Hypothalamus (tissue), 51 donors: ENCODE data around the gene CHRNA4.

ENCODE experiments used
- DNase-seq, 51 donors: peaks; one replicate each; lab custom pipeline; 2025; lab: John Stamatoyannopoulos, UW

Gene CHRNA4

DNA sequence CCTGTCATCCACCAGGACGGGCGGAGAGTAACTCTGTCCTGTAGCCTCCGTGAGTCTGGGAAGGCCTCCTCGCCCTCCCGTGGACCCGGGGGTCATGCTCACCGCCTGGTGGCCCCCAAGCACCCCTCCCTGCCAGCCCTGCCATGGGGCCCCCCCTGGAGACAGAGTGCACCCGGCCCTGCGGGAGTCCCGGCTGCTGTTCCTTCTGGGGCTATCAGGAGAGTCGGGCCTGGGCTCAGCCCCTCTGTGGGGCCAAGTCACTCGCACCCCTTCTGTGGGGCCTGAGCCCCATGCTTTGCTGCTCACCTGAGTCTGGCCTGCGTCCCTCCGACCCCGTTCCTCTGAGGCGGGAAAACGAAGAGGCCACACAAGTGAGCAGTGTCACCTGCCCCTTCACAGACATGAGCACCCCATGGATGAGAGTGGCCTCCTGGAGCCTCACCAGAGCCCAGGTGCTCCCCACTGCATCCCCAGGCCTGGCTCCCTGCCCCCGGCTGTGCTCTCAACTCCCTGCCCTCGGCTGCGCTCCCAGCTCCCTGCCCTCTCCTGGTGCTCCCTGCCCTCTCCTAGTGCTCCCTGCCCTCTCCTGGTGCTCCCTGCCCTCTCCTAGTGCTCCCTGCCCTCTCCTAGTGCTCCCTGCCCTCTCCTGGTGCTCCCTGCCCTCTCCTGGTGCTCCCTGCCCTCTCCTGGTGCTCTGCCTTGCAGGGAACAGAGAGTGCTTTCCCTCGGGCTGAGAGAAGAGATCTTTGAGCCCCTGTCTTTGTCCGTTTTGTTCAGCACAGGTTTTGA is 4.6 kb upstream of the CHRNA4 start:
- no peak for DNase-seq

DNA sequence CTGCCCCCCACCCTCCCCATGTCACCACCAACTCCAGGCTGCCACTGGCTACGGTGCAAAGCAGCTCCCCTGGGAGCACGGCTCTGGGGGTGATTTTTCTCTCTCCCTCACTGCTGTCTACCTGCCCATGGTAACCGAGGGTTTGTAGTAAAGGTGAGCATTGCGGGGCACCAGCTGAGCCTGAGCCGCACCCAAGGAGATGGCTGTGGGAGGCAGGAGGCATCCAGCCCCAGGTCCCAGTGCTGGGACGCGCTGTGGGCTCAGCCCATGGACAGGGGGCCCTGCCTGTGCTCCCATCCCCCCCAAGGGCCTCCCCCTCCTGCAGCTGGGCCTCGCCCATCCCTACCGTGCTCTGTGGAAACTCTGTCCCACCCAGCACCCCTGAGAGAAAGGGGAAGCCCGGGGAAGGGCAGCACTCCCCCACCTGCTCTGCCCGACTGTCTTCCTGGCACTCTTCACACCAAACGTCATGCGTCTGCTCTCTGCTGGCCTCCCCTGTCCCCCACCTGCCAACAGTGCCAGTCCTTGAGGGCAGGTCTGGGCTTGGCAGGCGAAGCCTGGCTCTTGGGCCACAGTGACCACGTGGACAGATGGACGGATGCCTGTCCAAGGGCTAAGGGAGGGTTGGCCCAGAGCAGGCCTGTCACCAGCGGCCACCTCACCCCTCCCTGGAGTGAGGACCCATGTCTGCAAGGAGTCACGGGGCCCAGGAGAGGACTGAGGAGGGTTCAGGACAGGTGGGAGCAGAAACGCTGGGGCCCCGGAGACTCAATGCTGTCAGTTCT is 3.8 kb upstream of the CHRNA4 start:
- peak in 1 of 51 donors; percentile 24 for DNase-seq

DNA sequence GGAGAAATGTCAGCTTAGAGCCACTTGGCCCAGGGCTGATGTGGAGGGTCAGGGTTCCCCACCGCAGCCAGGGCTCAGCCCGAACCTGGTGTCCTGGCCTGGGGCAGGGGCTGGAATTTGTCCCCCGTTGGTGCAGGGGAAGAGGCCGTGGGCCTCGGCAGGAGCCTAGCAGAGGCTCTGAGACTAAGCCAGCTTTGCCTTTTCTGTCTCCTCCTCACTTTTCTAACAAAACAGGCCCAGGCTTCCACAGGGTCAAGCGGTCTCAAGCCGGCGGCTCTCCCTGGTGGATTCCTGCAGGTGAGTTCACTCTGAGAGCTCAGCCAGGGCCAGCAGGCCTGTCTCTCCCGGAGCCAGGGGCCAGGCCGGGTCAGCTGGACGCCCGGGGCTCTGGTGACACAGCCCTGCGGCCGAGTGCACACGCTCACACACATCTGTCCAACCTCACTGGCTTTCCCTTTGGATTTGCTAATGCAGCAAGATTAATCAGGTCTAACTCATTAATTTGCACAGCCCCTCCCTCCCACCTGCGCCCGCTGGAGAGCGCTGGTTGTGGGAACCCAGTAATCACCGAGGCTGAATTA is 2.9 kb upstream of the CHRNA4 start:
- DNase-seq = no peak

DNA sequence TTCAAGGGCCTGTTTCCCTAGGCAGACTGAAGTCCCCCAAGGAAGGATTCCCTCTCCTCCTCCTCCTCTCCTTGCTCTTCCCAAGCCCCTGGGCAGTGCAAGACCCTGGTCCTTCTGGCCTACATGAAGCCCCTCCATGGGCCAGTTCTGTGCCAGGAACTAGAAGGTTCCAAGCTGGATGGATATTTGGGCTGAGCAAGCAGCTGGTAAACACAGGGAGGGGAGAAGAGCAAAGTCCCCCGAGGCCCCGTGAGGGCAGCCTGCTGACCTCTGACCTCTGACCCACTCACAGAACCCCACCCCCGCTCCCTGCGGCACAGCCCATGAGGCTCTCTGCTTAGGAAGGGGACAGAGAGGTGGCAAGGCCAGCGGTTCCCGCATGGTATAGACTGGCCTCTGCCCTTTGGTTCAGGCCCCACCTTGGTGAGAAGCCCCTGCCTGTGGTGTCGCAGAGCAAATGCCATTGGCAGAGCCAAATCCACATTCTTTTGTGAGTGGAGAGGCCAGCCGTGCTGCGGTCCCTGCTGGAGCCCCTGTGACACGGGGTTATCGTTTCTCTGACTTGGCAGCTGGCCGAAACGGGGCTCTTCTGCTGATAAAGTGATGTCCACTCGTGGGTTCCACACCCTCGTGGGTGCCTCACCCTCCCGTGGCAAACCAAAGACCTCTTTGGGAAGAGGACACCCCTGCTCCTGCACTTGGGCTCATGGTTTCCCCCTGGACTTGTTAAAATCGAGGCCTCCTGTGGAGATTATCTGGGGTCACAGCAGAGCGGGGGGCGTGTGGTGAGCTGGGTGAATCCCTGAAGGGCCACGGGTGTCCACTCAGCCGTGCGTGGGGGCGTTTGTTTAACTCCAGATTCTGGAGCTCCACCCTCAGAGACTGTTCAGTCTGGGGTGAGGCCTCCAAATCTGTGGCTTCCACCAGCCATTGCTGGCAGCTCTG is 2.1 kb upstream of the CHRNA4 start:
- DNase-seq = no peak

DNA sequence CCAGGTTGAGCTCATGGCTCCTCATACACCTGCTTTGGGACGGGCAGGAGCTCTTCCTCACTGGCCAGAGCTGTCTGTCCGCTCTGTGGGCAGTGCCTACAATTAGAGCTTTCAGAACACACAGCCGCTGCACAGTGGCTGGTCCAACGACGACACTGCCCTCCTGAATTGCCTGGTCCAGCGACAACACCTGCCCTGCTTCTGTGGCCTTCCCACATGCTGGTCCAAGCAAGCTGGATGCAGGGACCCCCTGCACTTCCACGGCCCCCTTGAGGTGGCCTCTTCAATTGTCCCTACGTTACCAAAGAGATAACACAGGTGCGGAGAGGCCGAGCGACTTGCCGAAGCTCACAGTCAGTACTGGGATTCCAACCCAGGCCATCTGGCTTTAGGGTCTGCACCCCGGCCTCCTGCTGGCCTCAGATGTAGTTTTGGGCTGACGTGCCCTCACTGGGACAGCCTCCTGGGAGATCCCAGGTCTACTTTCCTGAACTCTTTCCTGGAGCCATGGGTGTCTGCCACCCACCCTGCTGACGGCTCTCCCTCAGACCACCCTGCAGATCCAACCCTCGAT is 1.4 kb upstream of the CHRNA4 start:
- DNase-seq = no peak

DNA sequence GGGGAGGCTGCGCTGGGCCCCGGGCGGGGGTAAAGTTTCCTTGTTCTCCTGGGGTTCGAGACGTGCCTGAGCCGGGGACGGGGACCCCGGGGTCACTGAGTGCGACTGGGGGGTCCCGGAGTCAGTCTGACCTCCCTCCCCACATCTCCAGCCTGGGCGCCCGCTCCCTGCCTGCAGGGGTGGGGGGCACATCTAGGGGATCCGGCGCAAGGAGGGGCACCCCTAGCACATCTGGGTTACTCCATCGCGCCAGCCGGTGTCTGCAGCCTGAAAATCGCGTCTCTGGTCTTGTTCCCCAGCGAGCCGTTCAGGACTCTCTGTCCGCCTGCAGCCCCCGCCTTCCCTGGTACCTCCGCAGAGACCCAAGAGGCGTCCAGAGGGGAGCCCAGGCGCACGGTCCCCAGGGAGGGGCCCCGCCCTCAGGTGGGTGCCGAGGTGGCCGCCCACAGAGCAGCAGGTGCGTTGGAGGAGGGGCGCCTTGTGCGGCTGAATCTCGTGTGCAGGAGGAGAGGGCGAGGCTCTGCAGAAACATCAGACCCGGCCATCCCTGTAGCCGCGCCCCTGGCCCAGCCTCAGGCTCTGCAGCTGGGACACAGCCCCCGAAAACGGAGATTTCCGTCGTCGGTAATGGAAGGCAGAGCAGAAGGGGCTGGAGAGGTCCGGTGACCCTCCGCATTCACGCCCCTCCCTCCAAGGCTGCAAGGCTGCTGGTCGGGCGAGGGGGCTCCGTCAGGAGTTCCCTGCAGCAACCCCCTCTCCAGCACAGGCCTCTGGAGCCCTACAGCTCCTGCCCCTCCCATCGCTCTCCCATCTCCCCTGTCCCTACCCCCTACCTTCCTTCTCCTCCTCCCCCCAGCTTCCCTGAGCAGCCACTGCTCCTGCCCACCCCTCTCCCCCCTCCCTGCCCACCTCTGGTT is 628 bp upstream of the CHRNA4 start:
- no peak for DNase-seq

DNA sequence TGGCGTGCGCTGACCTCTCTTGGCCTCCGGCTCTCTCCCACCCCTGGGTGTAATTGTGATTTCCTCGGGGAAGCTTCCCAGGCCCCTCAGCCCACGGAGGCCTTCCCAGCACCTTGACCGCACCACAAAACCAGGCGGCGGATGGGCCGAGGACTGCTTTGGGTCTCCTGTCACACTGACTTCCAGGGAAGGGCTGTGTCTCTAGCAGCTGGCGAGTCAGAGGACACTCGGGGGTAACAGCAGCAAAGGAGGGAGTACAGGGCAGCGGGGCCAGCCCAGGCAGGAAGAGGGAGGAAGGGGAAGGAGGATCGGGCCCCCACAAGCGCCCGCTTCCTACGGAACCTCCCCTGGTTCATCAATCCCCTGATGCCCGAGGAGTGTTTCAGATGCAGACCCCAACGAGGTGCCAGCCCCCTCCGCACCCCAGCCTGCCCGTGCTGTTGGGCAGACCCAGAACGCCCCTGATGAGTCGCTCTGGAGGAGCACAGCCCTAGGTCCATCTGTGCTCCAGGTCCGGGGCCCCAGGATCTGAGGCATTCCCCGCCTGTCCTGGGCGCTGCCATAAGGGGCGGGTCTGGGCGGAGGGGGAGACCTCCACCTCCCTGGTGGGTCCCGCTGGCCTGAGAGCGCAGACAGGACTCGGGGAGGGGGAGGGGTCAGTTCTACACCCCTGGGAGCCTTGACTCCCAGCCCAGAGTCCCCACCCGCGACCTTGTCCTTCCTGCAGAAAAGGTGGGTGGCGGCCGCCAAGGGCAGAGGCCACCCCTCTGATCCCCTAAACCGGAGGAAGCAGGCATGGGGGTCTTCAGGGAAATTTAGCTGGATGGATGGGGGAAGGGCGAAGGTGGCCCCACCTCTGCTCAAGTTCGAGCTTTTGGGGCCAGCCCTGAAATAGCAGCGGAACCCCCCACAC is 956 bp downstream of the CHRNA4 start:
- no peak for DNase-seq

DNA sequence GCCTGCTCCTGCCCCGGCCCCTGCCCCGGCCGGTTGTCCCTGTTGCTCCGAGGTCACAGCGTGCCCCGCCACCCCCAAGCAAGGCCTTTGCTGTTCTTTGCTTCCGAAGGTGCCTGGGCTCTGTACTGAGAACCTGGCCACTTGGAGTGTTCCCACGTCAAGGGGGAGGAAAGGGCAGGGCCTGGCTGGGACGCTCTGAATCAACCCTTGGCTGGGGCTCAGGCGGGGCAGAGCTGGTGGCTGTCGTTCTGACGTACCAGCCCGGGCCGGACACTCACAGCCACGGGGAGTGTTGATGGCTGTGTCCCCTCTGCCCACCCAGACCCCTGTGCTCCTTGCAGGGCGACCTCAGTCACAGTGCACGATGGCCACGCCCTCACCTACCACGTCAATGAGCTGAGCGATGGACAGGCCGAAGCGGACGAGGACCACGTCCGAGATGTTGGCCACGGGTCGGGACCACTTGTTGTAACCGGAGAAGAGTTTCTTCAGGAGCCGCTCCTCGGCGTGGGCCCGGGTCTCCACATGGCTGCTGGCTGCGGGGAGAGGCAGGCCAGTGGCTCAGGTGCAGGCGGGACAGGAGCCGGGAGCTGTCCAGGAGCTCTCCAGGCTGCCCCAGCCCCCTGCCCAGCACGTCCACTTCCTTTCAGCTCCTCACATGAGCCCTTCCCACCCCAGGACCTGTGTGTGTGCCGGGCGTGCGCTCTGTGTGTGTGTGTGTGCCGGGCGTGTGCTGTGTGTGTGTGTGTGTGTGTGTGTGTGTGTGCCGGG is 1.8 kb downstream of the CHRNA4 start:
- no peak for DNase-seq

DNA sequence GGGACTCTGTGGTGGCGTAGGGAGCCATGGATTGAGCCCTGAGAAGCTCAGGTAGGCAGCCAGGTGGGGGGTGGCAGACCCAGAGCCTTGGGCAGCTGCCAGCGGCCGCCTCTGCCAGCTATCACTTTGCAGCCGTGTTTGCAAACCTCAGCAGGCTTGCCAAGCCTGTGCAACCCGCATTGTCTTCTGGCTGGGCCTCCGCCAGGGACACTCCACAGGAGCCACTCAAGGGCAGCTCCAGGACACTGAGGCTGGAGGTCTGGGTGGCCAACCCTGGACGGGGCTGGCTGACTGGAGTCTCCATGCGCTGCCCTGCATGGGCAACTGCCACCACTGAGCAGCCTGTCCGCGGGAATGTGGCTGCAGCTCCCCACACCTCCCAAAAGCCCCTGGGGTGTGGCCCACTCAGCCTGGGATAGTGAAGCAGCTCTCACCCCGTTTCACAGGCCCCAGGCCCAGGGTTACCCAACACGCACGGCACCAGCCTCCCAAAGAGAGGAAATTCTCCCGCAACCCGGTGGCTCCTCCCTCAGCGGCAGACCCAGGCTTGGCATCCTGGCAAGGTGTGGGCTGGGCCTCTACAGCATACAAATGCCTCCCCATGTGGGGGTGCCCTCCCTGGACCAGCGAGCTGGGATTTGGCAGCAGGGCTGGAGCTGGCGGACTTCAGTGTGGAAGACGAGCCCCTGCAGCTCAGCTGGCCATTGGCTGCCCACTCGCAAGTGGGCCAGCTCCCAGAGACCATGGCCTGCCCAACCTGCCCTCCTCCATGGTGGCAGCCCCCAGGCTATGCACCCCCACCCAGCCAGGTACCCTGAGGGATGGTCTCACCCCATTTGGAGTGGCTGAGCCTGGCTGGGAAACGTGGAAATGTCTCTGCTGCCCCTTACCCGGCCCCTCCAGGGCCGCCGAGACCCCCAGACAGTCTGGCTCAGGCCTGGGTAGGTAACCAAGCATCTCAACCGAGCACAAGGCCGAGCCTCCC is 2.9 kb downstream of the CHRNA4 start:
- DNase-seq = peak in 6 of 51 donors; percentile 5 to 36 (median 26)

DNA sequence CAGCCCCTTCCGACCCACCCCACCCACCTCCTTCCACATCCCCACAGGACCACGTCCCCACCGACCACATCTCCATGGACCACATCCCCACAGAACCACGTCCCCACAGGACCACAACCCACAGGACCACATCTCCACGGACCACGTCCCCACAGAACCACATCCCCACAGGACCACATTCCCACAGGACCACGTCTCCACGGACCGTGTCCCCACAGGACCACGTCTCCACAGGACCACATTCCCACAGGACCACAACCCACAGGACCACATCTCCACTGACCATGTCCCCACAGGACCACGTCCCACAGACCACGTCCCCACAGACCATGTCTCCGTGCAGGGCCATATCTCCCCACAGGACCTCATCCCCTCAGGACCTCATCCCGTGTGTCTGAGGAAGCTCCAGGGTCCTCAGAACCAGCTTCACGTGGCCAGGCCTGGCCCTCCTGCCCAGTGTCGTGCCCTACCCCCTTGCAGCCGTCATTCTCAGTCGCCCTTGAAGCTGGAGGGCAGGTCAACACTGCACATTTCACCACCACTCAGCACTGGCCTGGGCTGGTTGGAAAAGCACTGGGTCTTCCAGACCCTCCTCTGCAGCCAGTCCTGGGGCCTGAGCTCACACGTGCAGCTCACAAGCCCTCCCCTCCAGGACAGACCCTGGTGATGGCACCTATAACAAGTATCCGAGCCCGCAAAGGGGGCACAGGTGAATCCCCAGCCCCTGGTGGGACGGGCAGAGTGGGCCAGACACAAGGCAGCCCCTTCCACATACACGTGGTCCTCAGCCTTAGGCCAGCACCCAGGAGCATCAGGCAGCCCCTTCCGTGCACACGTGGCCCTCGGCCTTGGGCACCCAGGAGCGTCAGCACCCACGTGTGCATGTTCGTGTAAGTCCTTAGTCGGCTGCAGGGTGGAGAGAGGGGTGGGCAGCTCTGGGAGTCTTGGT is 3.9 kb downstream of the CHRNA4 start:
- no peak for DNase-seq

DNA sequence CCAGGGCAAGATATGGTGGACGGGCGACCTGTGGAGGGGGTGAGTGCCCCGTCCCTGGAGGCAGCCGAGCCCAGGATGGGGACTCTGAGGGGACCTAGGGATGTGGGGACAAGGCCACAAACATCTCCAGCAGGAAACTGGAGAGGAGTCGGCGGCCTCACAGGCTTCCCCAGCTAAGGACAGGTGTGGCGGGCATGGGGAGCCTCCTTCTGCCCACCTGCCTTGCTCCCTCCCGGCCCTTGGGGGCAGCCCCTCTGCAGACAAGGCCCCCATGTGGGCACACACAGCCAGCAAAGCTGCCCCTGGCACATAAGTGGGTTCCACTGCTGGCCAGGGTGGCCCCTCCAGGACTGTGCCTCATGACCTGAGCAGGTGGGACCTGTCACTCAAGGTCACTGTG is 4.6 kb downstream of the CHRNA4 start:
- DNase-seq = no peak

DNA sequence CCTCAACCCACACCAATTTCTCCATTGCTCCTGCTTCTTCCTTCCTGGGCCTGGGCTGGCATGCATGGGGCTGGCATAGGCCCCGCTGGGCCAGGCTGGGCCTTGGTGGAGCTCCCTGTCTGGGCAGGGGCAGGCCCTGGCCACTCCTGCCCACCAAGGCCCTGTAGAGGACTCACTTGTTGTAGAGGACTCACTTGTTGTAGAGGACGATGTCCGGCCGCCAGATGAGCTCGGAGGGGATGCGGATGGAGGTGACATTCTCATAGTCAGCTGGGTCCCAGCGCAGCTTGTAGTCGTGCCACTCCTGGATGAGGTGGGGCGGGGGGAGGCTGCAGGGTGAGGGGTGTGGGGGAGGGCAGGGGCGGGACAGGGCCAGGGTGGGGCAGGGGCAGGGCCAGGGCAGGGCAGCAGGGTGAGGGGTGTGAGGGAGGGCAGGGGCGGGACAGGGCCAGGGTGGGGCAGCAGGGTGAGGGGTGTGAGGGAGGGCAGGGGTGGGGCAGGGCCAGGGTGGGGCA is 5.3 kb downstream of the CHRNA4 start:
- no peak for DNase-seq

DNA sequence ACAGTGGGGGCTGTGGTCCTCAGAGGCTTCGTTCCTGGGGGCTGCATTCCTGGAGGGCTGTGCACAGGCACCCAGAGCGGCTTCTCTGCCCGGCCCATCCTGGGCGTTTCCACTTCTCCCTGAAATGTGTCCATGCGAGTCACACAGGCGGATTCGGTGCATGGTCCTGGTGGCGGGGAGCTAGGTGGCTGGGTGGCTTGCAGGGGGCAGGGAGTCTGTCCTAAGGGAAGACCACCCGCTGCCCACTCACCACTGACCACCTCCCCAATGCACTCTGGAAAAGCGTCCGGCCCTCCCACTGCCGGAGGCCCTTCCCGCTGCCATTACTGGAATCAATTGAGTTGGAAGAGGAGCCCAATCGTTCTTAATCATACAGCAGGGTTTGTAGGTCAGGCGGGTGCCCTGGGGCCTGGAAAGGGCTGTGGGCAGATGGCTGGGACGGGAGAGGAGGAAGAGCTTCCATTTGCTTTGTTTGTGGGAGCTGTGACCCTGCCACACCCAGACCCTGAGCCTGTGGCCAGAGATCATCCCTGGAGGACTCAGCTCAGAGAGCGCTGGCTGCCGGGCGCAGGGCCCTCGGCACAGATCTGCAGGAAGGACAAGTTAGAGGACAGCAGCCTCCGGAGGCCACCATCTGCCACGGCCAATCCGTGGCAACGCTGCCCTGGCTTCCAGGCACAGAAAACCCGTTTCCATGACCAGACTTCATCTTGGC is 6.4 kb downstream of the CHRNA4 start:
- no peak for DNase-seq

DNA sequence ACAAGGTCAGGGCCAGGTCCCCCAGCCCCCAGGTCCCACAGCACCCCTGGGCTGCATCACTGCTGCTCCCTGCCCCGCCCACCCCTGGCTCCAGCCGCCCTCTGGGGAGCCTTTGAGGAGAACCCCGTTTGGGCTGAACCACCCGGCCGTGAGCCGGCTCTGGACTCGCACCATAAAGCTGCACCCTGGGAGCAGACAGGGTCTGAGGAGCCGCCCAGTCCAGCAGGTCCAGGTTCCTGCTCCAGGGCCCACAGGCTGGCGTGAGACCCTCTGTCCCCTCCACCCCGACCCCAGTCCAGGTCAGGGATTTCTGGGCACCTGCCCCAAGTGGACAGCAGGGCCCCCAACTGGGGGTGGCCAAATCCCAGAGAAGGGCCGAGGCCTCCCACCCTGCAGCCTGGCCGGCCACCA is 8.3 kb downstream of the CHRNA4 start:
- no peak for DNase-seq
